ENCODE data around the gene TP53. TPM values are rescaled to one million over a fixed set of nuclear protein-coding genes. Genes with fewer than 3 reads are reported as not detected.

Gene TP53
- polyA plus RNA-seq, 1 donor (not counting 4 experiments of a cell fraction or from before 2014, with no cell fraction given) = 22.0 TPM

DNA sequence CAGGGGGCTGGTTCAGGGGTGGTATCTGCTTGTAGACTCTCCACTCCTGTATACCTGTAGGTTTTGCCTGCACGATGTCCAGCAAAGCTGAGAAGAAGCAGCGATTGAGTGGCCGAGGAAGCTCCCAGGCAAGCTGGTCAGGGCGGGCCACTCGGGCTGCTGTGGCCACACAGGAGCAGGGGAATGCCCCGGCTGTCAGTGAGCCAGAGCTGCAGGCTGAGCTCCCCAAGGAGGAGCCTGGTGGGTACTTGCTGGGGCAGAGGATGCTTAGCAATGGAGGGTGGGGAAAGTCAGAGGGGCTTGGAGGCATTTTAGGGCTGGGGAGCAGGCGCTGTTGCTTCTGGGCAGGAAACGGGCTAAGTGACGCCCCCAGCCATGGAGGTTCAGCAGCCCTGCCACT lies 32.4 kb upstream of the TP53 start:
- Histone ChIP-seq H3K27ac (ENCODE audit: control insufficient read depth, insufficient read depth, low read length) (no peak overlapping the region), H3K79me2 (ENCODE audit: control insufficient read depth, insufficient read depth, low read length) (no peaks in the 10 kb centered on the region), H3K9me3 (ENCODE audit: control insufficient read depth, low read depth, low read length) (no peaks in the 10 kb centered on the region), H2AFZ (ENCODE audit: control insufficient read depth, low read length) (no peak overlapping the region), H3K4me2 (ENCODE audit: control insufficient read depth, extremely low read depth, insufficient read depth, low read depth, low read length) (no peak overlapping the region), H3K27me3 (ENCODE audit: control insufficient read depth, extremely low read depth, insufficient read depth, low read length) (peaks cover 21% of the 10 kb centered on the region), H3K4me3 (ENCODE audit: control insufficient read depth in 2 of 3, extremely low read depth in 1 of 3, insufficient read depth in 2 of 3, low read depth in 1 of 3, low read length in 3 of 3) (no peak overlapping the region), H3K9me1 (ENCODE audit: control insufficient read depth, extremely low read depth, insufficient read depth, low read length) (no peaks in the 10 kb centered on the region), H4K20me1 (ENCODE audit: control insufficient read depth, extremely low read depth, insufficient read depth, low read length) (no peaks in the 10 kb centered on the region), H3K36me3 (ENCODE audit: control insufficient read depth in 2 of 2, extremely low read depth in 1 of 2, insufficient read depth in 2 of 2, low read length in 2 of 2) (no peaks in the 10 kb centered on the region), H3K9ac (ENCODE audit: control insufficient read depth, extremely low read depth, insufficient read depth, low read length) (no peak overlapping the region), H3K4me1 (ENCODE audit: control insufficient read depth, extremely low read depth, insufficient read depth, low read length) (peaks cover 4% of the 10 kb centered on the region)
- dilution Hi-C loops (cut with MboI; ENCODE audit: extremely low pct_ligation_motif_present, low sequenced_read_pairs) = no loop called here
- TF ChIP-seq, protein P1, sequence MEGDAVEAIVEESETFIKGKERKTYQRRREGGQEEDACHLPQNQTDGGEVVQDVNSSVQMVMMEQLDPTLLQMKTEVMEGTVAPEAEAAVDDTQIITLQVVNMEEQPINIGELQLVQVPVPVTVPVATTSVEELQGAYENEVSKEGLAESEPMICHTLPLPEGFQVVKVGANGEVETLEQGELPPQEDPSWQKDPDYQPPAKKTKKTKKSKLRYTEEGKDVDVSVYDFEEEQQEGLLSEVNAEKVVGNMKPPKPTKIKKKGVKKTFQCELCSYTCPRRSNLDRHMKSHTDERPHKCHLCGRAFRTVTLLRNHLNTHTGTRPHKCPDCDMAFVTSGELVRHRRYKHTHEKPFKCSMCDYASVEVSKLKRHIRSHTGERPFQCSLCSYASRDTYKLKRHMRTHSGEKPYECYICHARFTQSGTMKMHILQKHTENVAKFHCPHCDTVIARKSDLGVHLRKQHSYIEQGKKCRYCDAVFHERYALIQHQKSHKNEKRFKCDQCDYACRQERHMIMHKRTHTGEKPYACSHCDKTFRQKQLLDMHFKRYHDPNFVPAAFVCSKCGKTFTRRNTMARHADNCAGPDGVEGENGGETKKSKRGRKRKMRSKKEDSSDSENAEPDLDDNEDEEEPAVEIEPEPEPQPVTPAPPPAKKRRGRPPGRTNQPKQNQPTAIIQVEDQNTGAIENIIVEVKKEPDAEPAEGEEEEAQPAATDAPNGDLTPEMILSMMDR (optimal IDR thresholded peaks at IDR 0.05 in 1 of 3, IDR thresholded peaks at IDR 0.05 in 1 of 3, conservative IDR thresholded peaks at IDR 0.05 in 1 of 3; ENCODE audit: extremely low read depth in 1 of 3, insufficient read depth in 2 of 3, low read length in 3 of 3) = no peak
- no peak for TF ChIP-seq EZH2 (IDR thresholded peaks at IDR 0.05; ENCODE audit: low read length)
- FAIRE-seq (no peak), DNase-seq (ENCODE audit: low read depth, low spot score) (no peak)

DNA sequence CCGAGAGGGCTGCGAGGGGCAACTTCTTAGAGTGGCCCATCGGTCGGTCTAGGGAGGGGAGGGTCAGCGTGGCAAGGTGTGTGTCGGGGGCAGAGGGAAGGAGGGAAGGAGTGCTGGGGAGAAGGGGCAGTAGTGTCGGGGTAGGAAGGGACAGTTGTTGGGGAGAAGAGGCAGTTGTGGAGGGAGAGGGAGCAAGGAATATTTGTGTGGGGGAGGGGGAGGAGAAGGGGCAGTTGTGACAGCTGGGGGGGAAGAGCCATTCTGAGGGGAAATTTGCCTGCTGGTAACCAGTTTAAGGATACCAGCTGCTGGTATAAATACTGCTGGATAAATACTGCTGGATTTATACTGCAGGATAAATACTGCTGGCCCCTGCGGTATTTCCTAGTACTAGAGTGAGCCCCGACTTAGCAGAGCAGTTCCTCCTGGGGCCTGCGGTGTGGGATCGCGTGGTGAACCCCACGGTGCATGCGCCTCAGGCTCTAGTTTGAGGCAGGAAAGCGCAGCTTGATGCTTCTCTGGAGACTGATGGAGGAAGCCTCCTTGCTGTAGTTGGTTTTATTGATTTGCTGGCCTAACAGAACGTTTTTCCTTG lies 30.6 kb upstream of the TP53 start:
- peak overlapping the region; percentile 83 for H2AFZ ChIP-seq (ENCODE audit: control insufficient read depth, low read length)
- no peaks in the 10 kb centered on the region for H3K79me2 ChIP-seq (ENCODE audit: control insufficient read depth, insufficient read depth, low read length)
- peak overlapping the region; percentile 60 to 91 (median 79) for H3K4me3 ChIP-seq (ENCODE audit: control insufficient read depth in 2 of 3, extremely low read depth in 1 of 3, insufficient read depth in 2 of 3, low read depth in 1 of 3, low read length in 3 of 3)
- no peaks in the 10 kb centered on the region for H3K36me3 ChIP-seq (ENCODE audit: control insufficient read depth in 2 of 2, extremely low read depth in 1 of 2, insufficient read depth in 2 of 2, low read length in 2 of 2)
- no peak overlapping the region for H3K27ac ChIP-seq (ENCODE audit: control insufficient read depth, insufficient read depth, low read length)
- peak overlapping the region; percentile 93 for H3K4me2 ChIP-seq (ENCODE audit: control insufficient read depth, extremely low read depth, insufficient read depth, low read depth, low read length)
- dilution Hi-C loops (cut with MboI; ENCODE audit: extremely low pct_ligation_motif_present, low sequenced_read_pairs) = no loop called here
- H3K9me3 ChIP-seq (ENCODE audit: control insufficient read depth, low read depth, low read length) = no peaks in the 10 kb centered on the region
- FAIRE-seq (no peak), DNase-seq (ENCODE audit: low read depth, low spot score) (no peak)
- TF ChIP-seq EZH2 (IDR thresholded peaks at IDR 0.05; ENCODE audit: low read length) = no peak
- H4K20me1 ChIP-seq (ENCODE audit: control insufficient read depth, extremely low read depth, insufficient read depth, low read length) = no peaks in the 10 kb centered on the region
- peak overlapping the region; percentile 73 for H3K9ac ChIP-seq (ENCODE audit: control insufficient read depth, extremely low read depth, insufficient read depth, low read length)
- peaks cover 4% of the 10 kb centered on the region for H3K4me1 ChIP-seq (ENCODE audit: control insufficient read depth, extremely low read depth, insufficient read depth, low read length)
- H3K9me1 ChIP-seq (ENCODE audit: control insufficient read depth, extremely low read depth, insufficient read depth, low read length) = no peaks in the 10 kb centered on the region
- H3K27me3 ChIP-seq (ENCODE audit: control insufficient read depth, extremely low read depth, insufficient read depth, low read length) = peaks cover 21% of the 10 kb centered on the region
